Activated CD4-positive, alpha-beta memory T cell treated with anti-CD3 and anti-CD28 coated beads, Interleukin-2, amount 10 ng/mL, durations not matched to agents 7 days and 5 days (primary cell): ENCODE data around the gene TRIP4. TPM values are rescaled to one million over a fixed set of nuclear protein-coding genes. Genes with fewer than 3 reads are reported as not detected.
"Not testable (repeated sequence)": the region's sequence is repeated elsewhere in the genome, so short reads cannot be mapped to it uniquely, and the experiment has no call there.

ENCODE experiments used
- CTCF ChIA-PET: fragments of 350-600 bp; sonication (Branson Sonifier 250); formaldehyde crosslinking; loops from one replicate; lab custom pipeline; 2021; ENCODE audit warnings: antibody characterized with exemption, inconsistent platforms; lab: Charles Lee
- POLR2A ChIA-PET: fragments of 350-600 bp; sonication (Branson Sonifier 250); formaldehyde crosslinking; loops from one replicate; lab custom pipeline; 2021; ENCODE audit warnings: antibody characterized with exemption; lab: Charles Lee
- DNase-seq: peaks from one replicate; pipeline ENCODE4 v3.0.0-alpha.2; 2020
- H3K27ac Mint-ChIP-seq: one replicate; pipeline ENCODE4 v1.8.0; 2021; ENCODE audit warnings: mild to moderate bottlenecking, mixed read lengths
- H3K27me3 Mint-ChIP-seq: one replicate; pipeline ENCODE4 v1.8.0; 2021; ENCODE audit warnings: mixed read lengths
- H3K36me3 Mint-ChIP-seq: one replicate; pipeline ENCODE4 v1.8.0; 2021; ENCODE audit warnings: low read depth, mixed read lengths
- H3K4me1 Mint-ChIP-seq: one replicate; pipeline ENCODE4 v1.8.0; 2021; ENCODE audit warnings: mixed read lengths
- H3K4me3 Mint-ChIP-seq: one replicate; pipeline ENCODE4 v1.8.0; 2021; ENCODE audit warnings: mild to moderate bottlenecking, mixed read lengths
- H3K9me3 Mint-ChIP-seq: one replicate; pipeline ENCODE4 v1.8.0; 2021; ENCODE audit warnings: mixed read lengths
- total RNA-seq, 2 experiments: library from RNA; stranded (reverse); gene quantifications; one replicate each; pipeline ENCODE4 v1.2.3, GENCODE V29; 2021

TRIP4 gene
- total RNA-seq, 2 experiments from 2014 or later: 28.9 to 30.3 TPM

- CTCF ChIA-PET: no interaction called here
- DNase-seq: no peak
- Mint-ChIP-seq H3K36me3 (peaks cover 15% of the 10 kb centered on the region), H3K27ac (peak overlapping the region; percentile 14), H3K27me3 (no peaks in the 10 kb centered on the region), H3K4me1 (peaks cover 24% of the 10 kb centered on the region), H3K4me3 (peak overlapping the region; percentile 95), H3K9me3 (no peaks in the 10 kb centered on the region)
- POLR2A ChIA-PET: interaction anchor here (2.1 to 2.7 kb wide), 4 partner anchors 33 to 226 kb away, joined by 10 to 39 read pairs (median 20); partner anchors contain the start of genes CSNK1G1, PPIB and ZNF609
These were observed 1.4 kb downstream of the TRIP4 start for GRCh38 chr15:64389036-64389435.

GRCh38 chr15:64392471-64392870 is 4.8 kb downstream of the TRIP4 start:
- CTCF ChIA-PET: interaction anchor here (0.7 kb wide), 1 partner anchor 336 kb away, joined by 3 read pairs; no protein-coding TSS in a partner anchor
- Mint-ChIP-seq H3K36me3 (peaks cover 34% of the 10 kb centered on the region), H3K4me1 (peaks cover 25% of the 10 kb centered on the region)
- H3K9me3 Mint-ChIP-seq, H3K27ac Mint-ChIP-seq, H3K27me3 Mint-ChIP-seq, POLR2A ChIA-PET, DNase-seq, H3K4me3 Mint-ChIP-seq: not testable (repeated sequence)

- H3K36me3 Mint-ChIP-seq: peaks cover 42% of the 10 kb centered on the region
These were observed 9.2 kb downstream of the TRIP4 start for GRCh38 chr15:64396789-64397188.

DNA sequence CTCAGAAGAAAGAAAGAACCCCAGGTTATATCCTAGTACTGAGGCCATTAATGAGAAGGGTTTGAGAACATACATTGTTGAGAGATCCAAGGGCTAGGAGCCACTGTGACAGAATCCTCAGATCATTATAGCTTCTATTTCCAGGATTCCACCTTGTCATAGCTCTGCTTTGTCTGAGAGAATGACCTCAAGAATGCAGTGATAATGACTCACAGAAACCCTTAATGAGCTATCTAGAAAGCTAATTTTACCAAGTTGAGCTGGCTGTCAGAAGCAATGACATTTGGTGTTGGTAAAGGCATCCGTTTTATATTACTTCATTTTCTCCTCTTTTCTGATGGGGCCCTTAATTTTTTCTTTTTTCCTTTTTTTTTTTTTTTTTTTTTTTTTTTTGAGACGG is 10.9 kb downstream of the TRIP4 start:
- peaks cover 9% of the 10 kb centered on the region for H3K4me1 Mint-ChIP-seq
- no peak overlapping the region for H3K27ac Mint-ChIP-seq
- H3K36me3 Mint-ChIP-seq: peaks cover 42% of the 10 kb centered on the region
- H3K4me3 Mint-ChIP-seq: no peak overlapping the region
- CTCF ChIA-PET: interaction anchor here (1.1 to 1.5 kb wide), 3 partner anchors 192 to 255 kb away, joined by 4 read pairs; no protein-coding TSS in a partner anchor
- no peak for DNase-seq
- H3K9me3 Mint-ChIP-seq: no peaks in the 10 kb centered on the region
- H3K27me3 Mint-ChIP-seq: no peaks in the 10 kb centered on the region
- POLR2A ChIA-PET: interaction anchor here (0.9 to 1.1 kb wide), 2 partner anchors 11 to 40 kb away, joined by 3 to 4 read pairs; partner anchors contain the start of gene TRIP4

More at GRCh38 chr15:64396789-64397188, 9.2 kb downstream of the TRIP4 start:
- Mint-ChIP-seq H3K4me1 (peaks cover 9% of the 10 kb centered on the region), H3K27me3 (no peaks in the 10 kb centered on the region), H3K27ac (no peak overlapping the region), H3K9me3 (no peaks in the 10 kb centered on the region), H3K4me3 (no peak overlapping the region)
- ChIA-PET POLR2A (interaction anchor here (1.5 to 1.9 kb wide), 2 partner anchors 9 to 34 kb away, joined by 4 to 14 read pairs; partner anchors contain the start of gene TRIP4), CTCF (no interaction called here)
- DNase-seq: no peak

GRCh38 chr15:64400583-64400982 is 12.9 kb downstream of the TRIP4 start:
- CTCF ChIA-PET: no interaction called here
- Mint-ChIP-seq H3K36me3 (peaks cover 34% of the 10 kb centered on the region), H3K27ac (no peak overlapping the region), H3K9me3 (no peaks in the 10 kb centered on the region), H3K27me3 (no peaks in the 10 kb centered on the region), H3K4me3 (no peak overlapping the region), H3K4me1 (no peaks in the 10 kb centered on the region)
- no peak for DNase-seq
- POLR2A ChIA-PET: no interaction called here

GRCh38 chr15:64412216-64412615 is 24.6 kb downstream of the TRIP4 start:
- Mint-ChIP-seq H3K9me3 (no peaks in the 10 kb centered on the region), H3K4me3 (no peak overlapping the region), H3K4me1 (no peaks in the 10 kb centered on the region), H3K36me3 (peaks cover 57% of the 10 kb centered on the region), H3K27me3 (no peaks in the 10 kb centered on the region), H3K27ac (no peak overlapping the region)
- no peak for DNase-seq
- POLR2A ChIA-PET: no interaction called here
- CTCF ChIA-PET: no interaction called here

DNA sequence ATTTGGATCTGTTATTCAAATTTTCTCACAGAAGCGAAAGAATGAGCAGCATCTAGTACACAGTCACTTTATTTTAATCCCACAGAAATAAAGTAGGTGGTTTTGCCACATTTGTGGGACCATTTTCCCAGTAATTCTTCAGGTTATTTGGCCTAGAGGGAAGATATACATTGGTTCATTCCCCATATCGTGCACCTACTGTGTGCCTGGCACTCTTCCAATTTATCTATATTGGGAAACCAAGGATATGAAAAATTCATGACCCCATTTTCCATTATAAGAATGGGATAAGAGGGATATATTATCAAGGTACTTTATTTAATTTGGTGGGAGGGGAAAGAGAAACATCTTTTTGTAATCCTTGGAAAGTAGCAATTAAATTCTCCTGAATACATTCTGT is 35.1 kb downstream of the TRIP4 start:
- no peak for DNase-seq
- POLR2A ChIA-PET: no interaction called here
- Mint-ChIP-seq H3K4me1 (peaks cover 13% of the 10 kb centered on the region), H3K4me3 (no peak overlapping the region), H3K36me3 (peaks cover 45% of the 10 kb centered on the region), H3K9me3 (no peaks in the 10 kb centered on the region), H3K27ac (no peak overlapping the region), H3K27me3 (no peaks in the 10 kb centered on the region)
- CTCF ChIA-PET: no interaction called here

- Mint-ChIP-seq H3K4me1 (peaks cover 16% of the 10 kb centered on the region), H3K27me3 (no peaks in the 10 kb centered on the region), H3K4me3 (no peak overlapping the region), H3K36me3 (peaks cover 40% of the 10 kb centered on the region), H3K27ac (no peak overlapping the region), H3K9me3 (no peaks in the 10 kb centered on the region)
- ChIA-PET CTCF (interaction anchor here (5.4 kb wide), 1 partner anchor 229 kb away, joined by 51 read pairs; no protein-coding TSS in a partner anchor), POLR2A (no interaction called here)
- DNase-seq: no peak
These were observed 36.3 kb downstream of the TRIP4 start for GRCh38 chr15:64423970-64424369.

DNA sequence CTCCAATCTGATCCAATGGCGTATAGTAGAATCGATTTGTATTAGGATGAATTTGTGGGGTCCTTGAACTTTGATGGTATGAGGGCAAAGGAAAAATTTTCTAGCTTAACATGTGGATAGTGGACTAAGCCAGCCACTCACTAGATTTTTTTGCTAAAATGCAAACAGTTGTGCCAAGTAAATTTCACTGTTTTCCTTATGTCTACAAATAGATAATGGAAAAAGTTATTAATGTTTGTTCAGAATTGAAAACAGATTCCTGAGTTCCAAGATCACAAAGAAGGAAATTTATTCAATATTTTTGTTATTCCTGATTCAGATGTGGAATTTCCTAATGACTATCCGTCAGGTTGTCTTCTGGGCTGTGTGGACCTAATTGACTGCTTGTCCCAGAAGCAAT is 37.6 kb downstream of the TRIP4 start:
- no peak for DNase-seq
- H3K9me3 Mint-ChIP-seq: no peaks in the 10 kb centered on the region
- ChIA-PET CTCF (interaction anchor here (5.4 kb wide), 1 partner anchor 227 kb away, joined by 51 read pairs; no protein-coding TSS in a partner anchor), POLR2A (no interaction called here)
- no peak overlapping the region for H3K4me3 Mint-ChIP-seq
- peaks cover 26% of the 10 kb centered on the region for H3K4me1 Mint-ChIP-seq
- no peak overlapping the region for H3K27ac Mint-ChIP-seq
- H3K36me3 Mint-ChIP-seq: peaks cover 46% of the 10 kb centered on the region
- no peaks in the 10 kb centered on the region for H3K27me3 Mint-ChIP-seq

GRCh38 chr15:64426845-64427465 is 39.3 kb downstream of the TRIP4 start:
- POLR2A ChIA-PET: interaction anchor here (1.0 kb wide), 3 partner anchors 34 to 227 kb away, joined by 3 to 4 read pairs (median 3); partner anchors contain the start of gene PCLAF
- Mint-ChIP-seq H3K36me3 (peaks cover 48% of the 10 kb centered on the region), H3K4me3 (no peak overlapping the region), H3K9me3 (no peaks in the 10 kb centered on the region), H3K27me3 (no peaks in the 10 kb centered on the region), H3K27ac (peak overlapping the region; percentile 47), H3K4me1 (peaks cover 37% of the 10 kb centered on the region)
- CTCF ChIA-PET: interaction anchor here (0.6 to 5.4 kb wide), 12 partner anchors 8 to 303 kb away, joined by 3 to 51 read pairs (median 4); partner anchors contain the start of gene ZNF609
- DNase-seq: no peak

DNA sequence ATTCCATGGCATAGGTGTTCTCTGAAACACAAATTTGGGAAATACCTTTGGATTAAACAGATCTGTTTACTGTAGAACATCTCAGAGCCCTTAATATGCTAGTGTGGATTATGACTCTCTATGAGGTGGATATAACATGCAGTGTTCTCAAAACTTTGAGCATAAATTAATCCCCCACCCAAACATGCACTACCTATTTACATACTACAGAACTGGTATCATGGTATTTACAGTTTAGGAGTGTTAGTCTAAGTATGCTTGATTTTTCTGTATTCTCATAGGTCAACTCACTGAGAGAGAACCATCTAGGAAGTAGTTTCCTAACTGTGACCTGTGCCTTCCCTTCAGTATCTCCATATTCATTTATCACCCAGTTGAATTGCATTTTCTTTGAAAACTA is 41.8 kb downstream of the TRIP4 start:
- POLR2A ChIA-PET: interaction anchor here (0.7 to 1.4 kb wide), 5 partner anchors 32 to 222 kb away, joined by 3 to 10 read pairs (median 3); partner anchors contain the start of gene PCLAF
- no peak overlapping the region for H3K4me3 Mint-ChIP-seq
- CTCF ChIA-PET: interaction anchor here (5.4 kb wide), 1 partner anchor 223 kb away, joined by 51 read pairs; no protein-coding TSS in a partner anchor

DNA sequence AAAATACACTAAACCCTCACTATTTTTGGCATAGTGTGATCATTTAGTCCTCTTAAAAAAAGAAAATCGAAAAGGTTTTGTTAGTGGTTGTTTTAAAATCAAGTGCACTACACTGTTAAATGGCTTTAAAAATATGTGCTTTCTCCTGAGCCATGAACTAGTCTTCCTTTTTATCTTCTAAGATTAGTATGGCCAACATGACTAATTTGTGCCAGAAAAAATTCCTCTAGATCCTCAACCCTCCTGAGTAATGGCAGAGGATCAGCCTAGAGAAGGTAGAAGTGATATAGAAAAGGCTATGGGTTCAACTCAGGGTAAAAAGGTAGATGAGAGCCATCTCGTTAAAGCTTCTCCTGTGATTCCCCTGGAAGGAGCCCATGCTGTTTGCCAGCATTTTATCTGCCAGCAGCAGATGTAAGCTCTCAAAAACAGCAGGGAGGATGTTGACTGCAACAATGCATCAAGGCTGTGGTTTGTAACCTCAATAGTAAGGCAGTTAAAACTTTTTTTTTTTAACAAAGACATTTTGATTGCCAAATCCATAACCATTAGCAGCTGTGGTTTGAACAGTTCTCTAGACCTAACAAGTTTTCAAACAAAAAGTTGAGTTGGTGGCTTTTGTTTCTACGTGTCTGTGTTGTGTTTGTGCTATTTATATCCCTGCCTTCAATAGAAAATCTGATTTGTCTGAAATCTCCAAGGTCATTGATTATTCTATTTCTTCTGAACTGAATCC is 42.5 kb downstream of the TRIP4 start:
- Mint-ChIP-seq H3K27ac (peak overlapping the region; percentile 90), H3K4me3 (peak overlapping the region; percentile 31), H3K36me3 (peaks cover 35% of the 10 kb centered on the region), H3K9me3 (no peaks in the 10 kb centered on the region), H3K4me1 (peaks cover 37% of the 10 kb centered on the region), H3K27me3 (no peaks in the 10 kb centered on the region)
- CTCF ChIA-PET: interaction anchor here (0.7 to 1.0 kb wide), 4 partner anchors 221 to 298 kb away, joined by 3 to 5 read pairs (median 4); no protein-coding TSS in a partner anchor
- POLR2A ChIA-PET: interaction anchor here (0.6 to 1.9 kb wide), 16 partner anchors 14 to 464 kb away, joined by 3 to 17 read pairs (median 4); partner anchors contain the start of genes PCLAF, TRIP4 and ZNF609
- DNase-seq: peak; percentile 57

More for the DNA sequence above, 41.8 kb downstream of the TRIP4 start:
- Mint-ChIP-seq H3K9me3 (no peaks in the 10 kb centered on the region), H3K36me3 (peaks cover 38% of the 10 kb centered on the region), H3K27me3 (no peaks in the 10 kb centered on the region), H3K4me1 (peaks cover 37% of the 10 kb centered on the region), H3K27ac (peak overlapping the region; percentile 90)
- no peak for DNase-seq
